D341Med (cell line): ENCODE data around the gene PACRG.

ENCODE experiments used
- DNase-seq: peaks from one replicate; pipeline ENCODE4 v3.0.0; 2012; ENCODE audit warnings: low spot score

Gene PACRG

GRCh38 chr6:163354085-163354484 lies 626.3 kb downstream of the PACRG start:
- DNase-seq, result no peak

DNA sequence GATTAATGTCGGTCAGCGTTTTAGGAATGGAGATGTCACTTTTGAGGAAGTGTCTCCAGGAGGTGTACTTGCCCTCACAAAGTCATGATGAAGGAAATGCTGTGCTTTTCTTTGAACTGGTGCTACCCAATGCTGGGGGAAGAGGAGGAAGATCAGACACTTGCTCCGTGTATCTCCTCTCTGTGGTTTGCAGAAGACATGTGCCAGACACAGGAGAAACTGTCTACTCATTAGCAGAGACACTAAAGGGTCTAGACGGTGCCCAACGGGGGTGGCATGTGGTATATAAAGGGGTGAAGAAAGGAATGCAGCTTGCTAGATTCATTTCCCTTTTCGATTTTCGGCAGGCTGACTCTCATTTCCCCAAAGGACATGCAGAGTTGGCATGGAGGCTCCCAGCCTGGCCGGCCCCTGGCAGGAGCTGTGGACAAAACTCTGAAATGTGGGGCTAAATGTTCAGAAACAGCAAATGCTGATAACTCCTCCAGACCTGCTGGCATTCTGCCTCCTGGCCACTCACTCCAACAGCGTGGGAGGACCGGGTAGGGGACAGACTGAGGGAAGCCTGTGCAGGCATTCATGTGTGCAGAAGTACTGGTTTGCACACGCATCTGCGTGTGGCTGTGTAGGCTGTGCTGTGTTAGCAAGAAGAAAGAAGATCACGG lies 627.1 kb downstream of the PACRG start:
- no peak for DNase-seq

- no peak for DNase-seq
These were observed 627.7 kb downstream of the PACRG start for GRCh38 chr6:163355426-163355991.

DNA sequence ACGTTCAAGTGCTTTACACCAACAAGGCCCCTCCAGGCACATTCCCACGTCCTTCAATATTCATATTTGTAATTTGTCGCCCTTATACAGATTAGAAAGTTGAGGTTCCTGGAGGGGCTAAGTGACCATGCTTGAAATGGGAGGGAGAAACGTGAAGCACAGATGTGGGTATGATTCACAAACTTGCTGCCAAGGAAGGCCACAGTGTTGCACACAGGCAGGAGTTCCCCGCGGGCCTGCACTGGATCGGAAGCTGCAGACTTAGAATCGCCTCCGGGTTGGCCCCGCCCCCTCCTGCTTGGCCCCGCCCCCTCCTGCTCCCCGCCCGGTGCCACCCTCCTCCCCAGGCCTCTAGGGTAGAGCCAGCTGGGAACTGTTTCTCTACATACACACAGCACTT lies 628.5 kb downstream of the PACRG start:
- no peak for DNase-seq

DNA sequence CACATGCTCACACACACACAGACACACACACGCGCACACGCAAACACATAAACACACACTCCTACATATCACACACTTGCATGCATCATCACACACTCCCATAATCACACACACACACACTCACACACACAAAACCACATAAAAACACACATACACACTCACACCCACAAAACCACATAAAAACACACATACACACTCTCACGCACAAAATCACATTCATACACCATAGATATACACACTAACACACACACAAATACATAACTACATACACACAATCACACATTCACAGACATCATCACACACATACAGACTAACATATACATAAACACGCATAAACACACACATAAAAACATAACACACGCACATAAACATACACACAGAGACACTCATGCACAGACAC lies 629.0 kb downstream of the PACRG start:
- no peak for DNase-seq

DNA sequence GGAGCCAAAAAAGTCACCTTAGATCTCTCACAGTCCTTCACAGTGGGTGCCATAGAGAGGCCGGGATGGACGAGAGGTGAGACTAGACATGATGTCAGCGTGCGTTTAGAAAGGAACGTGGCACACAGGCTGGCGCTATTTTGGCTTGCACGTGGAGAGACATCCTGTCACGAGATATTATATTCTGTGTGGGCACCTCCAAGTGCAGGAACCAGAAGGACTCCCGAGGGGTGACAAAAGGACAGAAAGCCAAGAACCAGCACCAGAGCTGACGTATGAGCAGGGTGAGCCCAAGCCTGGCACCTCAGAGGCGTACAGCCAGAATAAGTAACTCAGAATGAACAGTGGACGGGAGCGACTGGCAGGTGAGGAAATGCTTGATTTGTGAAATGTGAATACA lies 636.9 kb downstream of the PACRG start:
- DNase-seq, result no peak
